HG03060 (cell line): ENCODE results near the gene SH3RF3.

Experiments
- ATAC-seq: cut with Tn5 transposase; IDR thresholded peaks from one replicate; pipeline ENCODE4 v1.9.1; 2021; ENCODE audit warnings: low read depth, moderate number of reproducible peaks; ENCODE audit not compliant: unreplicated experiment

SH3RF3 gene

DNA sequence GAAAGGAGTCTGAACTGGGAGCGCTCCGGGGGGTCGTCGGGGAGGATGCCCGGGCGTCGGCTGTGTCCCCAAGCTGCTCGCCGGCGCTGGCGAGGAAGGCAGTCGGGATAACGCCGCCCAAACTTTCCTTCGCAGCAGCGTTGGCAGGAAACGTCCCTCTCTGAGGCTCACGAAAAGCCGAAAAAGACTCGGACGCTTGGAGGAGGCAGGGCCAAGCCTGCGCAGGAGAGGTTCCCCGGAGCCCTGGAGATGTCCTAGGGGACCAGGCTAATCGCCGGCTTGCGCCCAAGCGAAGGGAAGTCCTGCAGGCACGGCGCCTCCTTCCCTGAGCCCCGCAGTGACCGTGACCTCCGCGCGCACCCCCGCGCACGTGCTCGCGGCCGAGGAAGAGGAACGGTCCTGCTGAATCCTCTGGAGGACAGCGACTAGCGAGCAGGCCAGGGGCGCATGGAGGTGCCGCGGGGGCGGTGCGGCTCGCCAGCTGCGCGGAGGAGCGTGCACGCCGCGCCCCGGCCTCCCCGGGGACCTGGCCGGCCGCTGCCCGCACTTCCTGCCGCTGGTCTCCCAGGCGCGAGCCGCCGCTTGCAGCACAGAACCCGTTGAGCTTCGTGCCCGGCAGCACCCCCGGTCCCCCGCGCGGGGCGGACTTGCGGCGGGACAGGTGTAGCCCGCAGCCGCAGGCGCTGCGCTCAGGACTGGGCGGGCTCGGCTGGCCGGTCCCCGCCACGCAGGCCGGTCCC is at the start of gene SH3RF3:
SH3RF3 (plus strand) TSS at position 590 of the 740 bp plus-strand sequence.
- ATAC-seq: no peak

DNA sequence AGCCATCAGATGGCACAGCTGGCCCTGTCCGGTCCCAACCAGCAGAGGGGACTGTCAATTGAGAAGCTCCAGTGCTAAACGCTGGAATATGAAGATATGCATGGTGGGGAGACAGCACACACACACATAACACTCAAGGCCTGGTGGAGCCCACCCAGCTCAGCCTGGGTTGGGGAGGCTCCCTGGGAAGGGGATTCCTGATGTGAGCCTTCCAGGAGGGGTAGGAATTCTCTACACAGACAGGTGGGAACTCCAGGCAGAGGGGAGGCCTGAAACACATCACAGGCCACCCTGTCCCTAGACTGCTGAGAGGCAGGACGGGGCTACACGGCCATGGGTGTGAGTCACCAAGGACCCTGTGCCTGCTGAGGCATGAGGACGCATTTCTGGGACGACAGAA is 49.4 kb upstream of the SH3RF3 start:
- no peak for ATAC-seq

GRCh38 chr2:109080109-109080508 is 48.9 kb upstream of the SH3RF3 start:
- no peak for ATAC-seq

DNA sequence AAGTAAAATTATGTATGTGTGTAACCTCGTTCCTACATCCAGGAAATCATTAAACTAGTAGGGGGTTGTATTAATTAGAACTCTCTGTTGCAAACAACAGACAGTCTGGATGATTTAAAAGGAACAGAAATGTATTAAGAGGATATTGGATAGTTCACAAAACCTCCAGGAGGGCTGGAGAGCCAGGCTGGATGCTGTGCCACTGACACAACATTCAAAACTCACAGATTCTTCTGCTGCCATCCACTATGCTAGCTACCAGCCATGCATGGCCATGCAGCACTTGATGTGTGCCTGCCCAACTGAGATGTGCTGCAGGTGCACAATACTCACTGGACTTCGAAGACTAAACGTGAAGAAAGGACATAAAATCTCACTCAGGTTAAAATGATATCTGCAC is 48.2 kb upstream of the SH3RF3 start:
- no peak for ATAC-seq

- ATAC-seq: no peak
These were observed 47.6 kb upstream of the SH3RF3 start for GRCh38 chr2:109081374-109081773.

GRCh38 chr2:109083771-109084170 is 45.2 kb upstream of the SH3RF3 start:
- no peak for ATAC-seq

GRCh38 chr2:109084341-109084740 is 44.7 kb upstream of the SH3RF3 start:
- no peak for ATAC-seq

GRCh38 chr2:109085912-109086742 is 42.9 kb upstream of the SH3RF3 start:
- ATAC-seq: no peak

DNA sequence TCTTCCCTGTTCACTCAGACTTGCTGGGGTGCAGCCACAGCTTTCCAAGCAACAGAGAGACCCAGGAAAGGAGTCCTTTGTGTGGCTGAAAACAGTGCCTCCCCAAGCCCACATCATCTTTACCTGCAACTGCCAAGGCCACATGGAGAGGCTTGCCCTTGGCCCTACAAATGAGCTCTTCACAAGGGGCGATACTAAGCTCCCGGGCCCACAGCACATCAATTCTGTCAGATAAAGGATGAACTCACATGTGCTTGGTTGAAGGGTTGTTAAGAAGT is 42.3 kb upstream of the SH3RF3 start:
- ATAC-seq: no peak

GRCh38 chr2:109087055-109087663 is 41.8 kb upstream of the SH3RF3 start:
- ATAC-seq: no peak

DNA sequence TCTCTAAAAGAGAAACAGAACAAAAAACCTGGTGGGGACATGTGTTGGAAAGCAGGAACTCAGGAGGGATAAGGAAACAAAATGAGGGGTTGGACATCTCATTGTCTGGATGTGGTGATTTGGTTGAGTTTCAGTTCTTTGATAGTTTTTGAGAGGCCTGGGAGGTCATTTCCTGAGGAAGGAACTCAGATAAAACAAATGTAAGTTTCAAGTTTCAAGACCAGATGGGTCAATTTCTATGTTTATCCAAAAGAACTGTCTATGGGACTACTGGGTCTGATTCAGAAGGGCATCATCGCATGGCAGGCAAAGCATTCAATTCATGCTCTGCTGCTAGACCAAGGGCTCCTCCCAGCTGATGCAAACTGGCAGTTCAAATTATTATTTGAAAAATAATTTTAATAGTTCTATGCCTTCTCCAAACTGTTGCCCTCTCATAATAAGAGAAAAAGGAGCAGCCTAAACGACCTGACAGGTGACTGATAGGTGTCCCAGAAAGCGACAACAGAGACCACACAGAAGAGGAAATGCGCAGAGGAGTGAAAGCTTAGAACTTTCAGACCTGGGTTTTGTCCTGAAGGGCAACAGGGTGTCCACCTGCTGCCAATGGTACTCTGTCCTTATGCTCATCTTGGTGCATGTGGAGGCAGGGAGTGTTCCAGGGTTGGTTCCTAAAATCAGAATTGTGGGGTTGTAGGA is 39.3 kb upstream of the SH3RF3 start:
- ATAC-seq: no peak

DNA sequence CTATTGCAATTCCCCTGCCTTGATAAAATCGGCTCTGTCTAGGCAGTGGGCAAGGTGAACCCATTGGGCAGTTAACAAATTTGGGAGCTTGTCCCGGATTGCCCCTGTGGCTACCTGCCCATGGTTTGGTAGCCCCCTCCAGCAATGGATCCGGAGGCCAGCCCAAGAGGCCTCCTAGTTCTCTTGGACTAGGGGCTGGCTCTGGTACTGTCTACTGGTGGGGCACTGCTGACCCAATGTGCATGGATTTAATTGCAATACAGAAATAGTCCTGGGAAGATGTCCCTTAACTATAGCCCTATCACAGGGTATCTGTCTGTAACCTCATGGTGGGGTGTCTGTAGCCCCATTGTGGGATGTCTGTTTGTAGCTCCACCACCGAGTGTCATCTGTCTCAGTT is 37.5 kb upstream of the SH3RF3 start:
- ATAC-seq: no peak

DNA sequence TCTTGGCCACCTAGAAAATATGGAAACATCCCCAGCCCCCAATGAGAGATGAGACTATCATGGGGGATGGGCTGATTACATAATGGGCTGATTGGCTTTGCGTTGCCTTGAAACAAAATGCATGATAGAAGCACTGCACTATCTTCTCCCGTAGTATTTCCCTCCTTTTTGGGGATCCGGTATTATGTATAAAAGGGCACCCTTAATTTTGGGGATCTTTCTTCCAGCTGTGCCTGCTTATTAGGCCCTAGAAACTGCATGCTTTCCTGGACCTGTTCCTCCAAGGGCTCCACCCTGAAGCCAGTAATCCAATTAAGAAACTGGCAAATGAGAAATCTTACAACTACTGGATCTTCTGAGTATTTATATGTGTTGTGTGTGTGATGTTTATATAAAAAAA is 34.9 kb upstream of the SH3RF3 start:
- ATAC-seq: no peak

GRCh38 chr2:109098251-109098920 is 30.6 kb upstream of the SH3RF3 start:
- no peak for ATAC-seq

DNA sequence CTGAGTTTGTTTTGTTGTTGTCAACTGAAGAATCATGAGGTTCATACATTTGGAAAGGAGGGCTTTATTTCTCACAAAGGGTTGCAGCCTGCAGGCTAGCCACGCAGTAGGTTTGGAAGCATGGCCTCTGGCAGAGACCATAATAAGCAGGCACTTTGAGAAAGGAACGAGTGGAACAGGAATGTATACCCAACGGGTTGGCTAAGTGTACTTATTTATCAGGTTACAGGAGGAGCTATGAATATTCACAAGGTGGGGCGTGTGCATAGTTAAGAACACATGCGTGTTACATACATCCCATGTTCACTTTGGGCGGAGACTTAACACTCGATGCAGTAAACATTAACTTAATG is 30.1 kb upstream of the SH3RF3 start:
- ATAC-seq: no peak

- ATAC-seq: no peak
These were observed 26.3 kb upstream of the SH3RF3 start for GRCh38 chr2:109102588-109103233.

DNA sequence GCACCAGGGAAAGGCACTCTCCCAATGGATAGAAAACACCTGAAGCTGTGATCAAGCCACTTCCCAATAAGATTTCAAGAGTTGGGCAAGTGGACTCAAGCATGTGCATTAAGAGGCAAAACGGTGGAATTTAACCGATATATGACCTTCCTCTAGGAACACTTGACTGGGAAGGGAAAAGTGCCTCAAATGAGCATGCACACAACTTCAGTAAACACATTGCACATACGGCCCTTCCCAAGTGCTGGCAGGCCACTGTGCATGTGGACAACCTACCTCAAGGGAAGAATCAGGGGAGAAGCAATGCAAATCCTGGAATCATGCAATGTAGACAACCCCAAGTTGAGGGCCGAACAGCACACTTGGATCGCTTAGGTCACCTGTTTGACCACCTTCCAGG is 23.9 kb upstream of the SH3RF3 start:
- ATAC-seq: no peak

DNA sequence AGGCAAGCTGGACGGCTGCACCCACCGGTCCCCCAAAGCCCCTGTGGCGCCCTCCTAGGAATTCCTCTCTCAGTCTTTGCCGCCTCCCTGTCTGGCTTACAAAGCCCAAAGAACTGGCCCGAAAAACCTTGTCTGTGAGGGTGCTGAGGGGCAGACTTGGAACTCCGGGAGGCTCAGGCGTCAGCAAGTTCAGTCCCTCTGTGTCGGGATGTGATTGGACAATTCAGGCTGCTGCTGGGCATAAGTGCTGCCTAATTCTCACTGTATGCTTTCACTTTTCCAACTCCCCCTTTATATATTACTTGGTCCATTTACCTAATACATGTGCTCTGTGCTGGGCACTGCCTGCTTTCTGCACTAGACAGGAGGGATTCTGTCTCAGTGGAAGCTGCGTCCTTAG is 20.3 kb upstream of the SH3RF3 start:
- no peak for ATAC-seq

GRCh38 chr2:109109342-109109741 is 19.7 kb upstream of the SH3RF3 start:
- no peak for ATAC-seq

GRCh38 chr2:109110170-109110569 is 18.8 kb upstream of the SH3RF3 start:
- ATAC-seq: no peak
